RWPE1 (cell line): ENCODE measurements around the gene LOC128125822.

Source experiments
- CTCF ChIA-PET: fragments of 350-600 bp; sonication (Branson Sonifier 250); formaldehyde crosslinking; extraction: SDS; loops from one replicate; lab custom pipeline; 2021; lab: Yijun Ruan, JAX
- POLR2A ChIA-PET: fragments of 400-600 bp; formaldehyde crosslinking; extraction: SDS; loops from one replicate; lab custom pipeline; 2020; ENCODE audit warnings: antibody characterized with exemption; ENCODE audit not compliant: low non-redundant PET; lab: Yijun Ruan, JAX
- DNase-seq: peaks from one replicate; pipeline ENCODE4 v3.0.0; 2012; ENCODE audit warnings: low spot score
- H3K27ac ChIP-seq: fragments of 450-650 bp; 2 replicates; pipeline ENCODE4 v1.5.1; 2017
- TF ChIP-seq, protein P1 (sequence below): fragments of 450-650 bp; conservative IDR thresholded peaks from 2 replicates; pipeline ENCODE4 v1.5.1; 2017; ENCODE audit warnings: low read depth, mild to moderate bottlenecking

LOC128125822 gene

DNA sequence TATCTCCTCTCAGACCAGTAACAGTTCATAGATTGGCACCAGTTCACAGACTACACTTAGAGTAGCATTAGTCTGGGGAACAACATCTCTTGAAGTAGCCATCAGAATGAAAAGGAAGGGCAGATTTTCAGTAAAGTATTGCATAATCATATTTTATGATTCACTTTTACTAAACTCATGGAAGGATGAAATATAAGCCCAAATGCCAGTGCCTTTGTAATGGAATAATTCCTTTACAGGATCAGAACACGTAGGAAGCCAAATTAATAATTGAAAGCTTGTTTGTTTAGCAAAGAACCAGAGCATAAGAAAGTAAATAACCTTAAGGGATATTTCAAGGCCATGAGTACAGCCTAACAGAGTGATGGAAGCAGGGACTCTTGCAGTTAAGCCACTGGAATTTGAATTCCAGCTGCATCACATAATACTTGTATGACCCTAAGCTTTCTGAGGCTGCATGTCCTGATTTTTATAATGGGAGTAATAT, 11.4 kb upstream of the LOC128125822 start:
- DNase-seq: no peak
- POLR2A ChIA-PET: no interaction called here
- CTCF ChIA-PET: interaction anchor here (0.5 kb wide), 1 partner anchor 179 kb away, joined by 3 read pairs; no protein-coding TSS in a partner anchor
- peak overlapping the region; percentile 67 for H3K27ac ChIP-seq
- TF ChIP-seq, protein P1, sequence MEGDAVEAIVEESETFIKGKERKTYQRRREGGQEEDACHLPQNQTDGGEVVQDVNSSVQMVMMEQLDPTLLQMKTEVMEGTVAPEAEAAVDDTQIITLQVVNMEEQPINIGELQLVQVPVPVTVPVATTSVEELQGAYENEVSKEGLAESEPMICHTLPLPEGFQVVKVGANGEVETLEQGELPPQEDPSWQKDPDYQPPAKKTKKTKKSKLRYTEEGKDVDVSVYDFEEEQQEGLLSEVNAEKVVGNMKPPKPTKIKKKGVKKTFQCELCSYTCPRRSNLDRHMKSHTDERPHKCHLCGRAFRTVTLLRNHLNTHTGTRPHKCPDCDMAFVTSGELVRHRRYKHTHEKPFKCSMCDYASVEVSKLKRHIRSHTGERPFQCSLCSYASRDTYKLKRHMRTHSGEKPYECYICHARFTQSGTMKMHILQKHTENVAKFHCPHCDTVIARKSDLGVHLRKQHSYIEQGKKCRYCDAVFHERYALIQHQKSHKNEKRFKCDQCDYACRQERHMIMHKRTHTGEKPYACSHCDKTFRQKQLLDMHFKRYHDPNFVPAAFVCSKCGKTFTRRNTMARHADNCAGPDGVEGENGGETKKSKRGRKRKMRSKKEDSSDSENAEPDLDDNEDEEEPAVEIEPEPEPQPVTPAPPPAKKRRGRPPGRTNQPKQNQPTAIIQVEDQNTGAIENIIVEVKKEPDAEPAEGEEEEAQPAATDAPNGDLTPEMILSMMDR: no peak

DNA sequence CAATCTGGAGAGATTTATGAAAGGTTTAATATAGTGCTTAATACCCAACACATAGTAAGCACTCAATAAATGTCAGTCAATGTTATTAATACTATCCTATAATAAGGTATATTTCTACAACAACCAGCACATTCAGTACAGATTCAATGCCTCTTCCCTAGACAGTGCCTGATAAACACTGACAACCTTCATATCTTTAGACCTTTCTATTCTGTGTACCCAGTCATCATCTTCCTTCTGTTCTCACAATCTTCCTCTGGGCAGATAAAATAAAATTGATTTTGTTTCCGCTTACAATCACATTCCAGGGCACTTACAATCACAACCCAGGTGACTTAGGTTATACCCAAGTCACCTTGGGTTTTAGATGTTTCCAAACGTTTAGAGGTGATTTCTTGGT, 11.0 kb upstream of the LOC128125822 start:
- no peak for DNase-seq
- TF ChIP-seq, protein P1: no peak
- H3K27ac ChIP-seq: no peak overlapping the region
- POLR2A ChIA-PET: no interaction called here
- CTCF ChIA-PET: interaction anchor here (0.5 kb wide), 1 partner anchor 178 kb away, joined by 3 read pairs; no protein-coding TSS in a partner anchor

DNA sequence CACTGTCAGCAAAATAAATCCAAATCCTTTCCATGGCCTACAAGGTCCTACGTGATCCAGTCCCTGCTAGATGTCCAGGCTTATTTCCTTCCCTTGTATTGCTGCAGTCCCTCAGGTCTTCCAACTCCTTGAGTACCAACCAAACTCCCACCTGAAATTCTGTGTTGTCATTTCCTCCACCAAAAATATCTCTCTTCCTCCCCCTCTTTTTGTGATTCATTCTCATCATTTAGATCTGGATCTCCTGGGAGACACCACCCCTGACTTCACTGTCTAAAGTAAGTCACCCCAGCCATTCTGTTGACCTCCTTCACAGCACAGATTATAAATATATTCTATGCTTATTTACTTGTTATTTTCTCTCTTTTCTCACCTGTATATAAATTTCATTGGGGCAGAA, 9.0 kb upstream of the LOC128125822 start:
- ChIA-PET POLR2A (no interaction called here), CTCF (no interaction called here)
- no peak overlapping the region for H3K27ac ChIP-seq
- TF ChIP-seq, protein P1: no peak
- DNase-seq: no peak

DNA sequence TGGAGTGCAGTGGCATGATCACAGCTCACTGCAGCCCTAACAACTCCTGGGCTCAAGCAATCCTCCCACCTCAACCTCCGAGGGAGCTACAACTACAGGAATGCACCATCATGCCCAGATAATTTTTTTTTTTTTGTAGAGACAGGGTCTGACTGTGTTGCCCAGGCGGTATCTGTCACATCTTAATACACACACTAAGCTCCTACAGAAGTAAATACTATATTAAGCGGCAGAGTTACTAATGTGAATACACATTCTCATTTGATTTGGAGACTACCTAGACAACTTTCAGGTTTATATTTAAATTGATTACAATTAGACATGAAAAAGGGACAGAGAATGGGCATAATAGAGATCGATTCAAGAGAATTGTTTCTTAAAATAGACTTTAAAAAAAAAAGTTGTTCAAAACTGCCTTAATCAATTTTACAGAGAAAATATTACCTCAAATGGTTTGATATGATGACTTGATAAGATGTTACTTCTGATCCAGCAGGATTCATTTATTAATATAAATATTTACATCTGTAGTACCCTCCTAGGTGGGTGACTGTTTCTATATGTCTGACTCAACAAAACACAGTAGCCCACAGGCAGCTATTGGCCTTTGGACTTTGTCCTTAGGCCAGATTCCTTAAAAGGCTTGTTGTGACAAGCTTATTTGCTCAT, 7.1 kb upstream of the LOC128125822 start:
- TF ChIP-seq, protein P1: no peak
- ChIA-PET CTCF (interaction anchor here (0.7 to 0.8 kb wide), 4 partner anchors 39 to 567 kb away, joined by 3 read pairs; no protein-coding TSS in a partner anchor), POLR2A (no interaction called here)
- DNase-seq: peak; percentile 47
- no peak overlapping the region for H3K27ac ChIP-seq

DNA sequence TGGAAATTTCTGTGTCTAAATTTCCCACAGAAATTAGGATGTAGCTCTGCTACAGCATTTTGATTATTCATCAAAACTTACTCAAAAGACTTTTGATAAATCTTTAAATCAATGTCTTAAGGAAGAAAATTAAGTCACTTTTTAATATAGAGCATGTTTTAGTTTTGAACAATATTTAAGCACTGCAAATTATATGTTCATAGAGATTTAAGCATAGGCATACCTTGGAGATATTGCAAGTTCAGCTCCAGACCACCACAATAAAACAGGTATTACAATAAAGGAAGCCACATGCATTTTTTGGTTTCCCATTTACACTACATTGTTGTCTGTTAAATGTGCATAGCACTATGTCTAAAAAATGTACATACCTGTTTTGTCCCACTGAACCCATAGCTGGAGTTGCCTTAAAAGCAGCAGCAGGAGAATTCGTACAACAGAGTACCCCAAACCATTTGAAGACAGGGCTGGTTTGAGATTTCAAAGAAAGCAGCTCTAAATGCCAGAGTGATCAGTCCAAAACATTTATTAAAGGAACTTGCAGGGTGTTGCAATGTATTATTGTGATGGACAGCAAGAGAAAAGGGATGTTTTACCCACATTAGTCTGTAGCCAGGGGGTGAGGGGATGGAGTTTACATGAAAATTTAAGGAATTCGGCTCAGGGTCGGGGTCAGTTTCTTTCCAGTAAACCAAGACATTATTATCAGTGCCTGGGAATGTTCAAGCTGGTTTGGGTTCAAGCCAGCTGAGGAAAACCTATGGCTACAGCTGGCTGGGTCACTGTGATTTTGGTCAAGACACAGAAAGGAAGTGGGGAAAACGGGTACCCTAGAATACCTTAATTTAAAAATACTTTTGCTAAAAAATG, 6.3 kb upstream of the LOC128125822 start:
- TF ChIP-seq, protein P1: no peak
- no peak for DNase-seq
- ChIA-PET CTCF (interaction anchor here (0.6 to 0.8 kb wide), 2 partner anchors 40 to 105 kb away, joined by 3 read pairs; no protein-coding TSS in a partner anchor), POLR2A (no interaction called here)
- H3K27ac ChIP-seq: no peak overlapping the region

DNA sequence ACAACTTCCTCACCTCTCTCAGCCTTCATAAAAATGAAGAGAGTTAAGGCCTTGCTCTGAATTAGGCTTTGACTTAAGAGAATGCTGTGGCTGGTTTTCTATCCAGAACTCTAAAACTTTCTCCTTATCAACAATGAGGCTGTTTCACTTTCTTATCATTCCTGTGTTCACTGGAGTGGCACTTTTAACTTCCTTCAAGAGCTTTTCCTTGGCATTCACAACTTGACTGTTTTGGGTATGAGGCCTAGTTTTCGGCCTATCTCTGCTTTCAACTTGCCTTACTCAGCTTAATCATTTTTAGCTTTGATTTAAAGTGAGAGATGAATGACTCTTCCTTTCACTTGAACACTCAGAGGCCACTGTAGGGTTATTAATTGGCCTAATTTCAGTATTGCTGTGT, 4.3 kb upstream of the LOC128125822 start:
- POLR2A ChIA-PET: no interaction called here
- CTCF ChIA-PET: no interaction called here
- TF ChIP-seq, protein P1: no peak

More for the DNA sequence above, 4.3 kb upstream of the LOC128125822 start:
- DNase-seq: no peak
- no peak overlapping the region for H3K27ac ChIP-seq
